A673 (cell line): Measurements from ENCODE around the gene FGD4. TPM values are rescaled to one million over a fixed set of nuclear protein-coding genes. Genes with fewer than 3 reads are reported as not detected.
A peak's percentile ranks its signal among the peaks of the same experiment; 100 is the strongest.
"Not testable (repeated sequence)": the region's sequence is repeated elsewhere in the genome, so short reads cannot be mapped to it uniquely, and the experiment has no call there.

ENCODE experiments used
- BruUV-seq: library from RNA; stranded (reverse); fragments of 400-500 nt; replicated peaks from 2 replicates; lab custom pipeline; 2021; lab: Mats Ljungman, UMichigan
- CTCF ChIA-PET: fragments of 300-600 bp; sonication (Branson Sonifier 250); formaldehyde crosslinking; loops from one replicate; lab custom pipeline; 2022; ENCODE audit warnings: antibody characterized with exemption; lab: Charles Lee
- POLR2A ChIA-PET: fragments of 300-600 bp; sonication (Branson Sonifier 250); formaldehyde crosslinking; loops from one replicate; lab custom pipeline; 2022; ENCODE audit warnings: antibody characterized with exemption; ENCODE audit not compliant: low non-redundant PET; lab: Charles Lee
- DNase-seq: peaks from one replicate; pipeline ENCODE4 v3.0.0-alpha.2; 2015; ENCODE audit warnings: low spot score
- H3K27ac ChIP-seq: fragments of 200-600 bp; sonication (generic); 2 replicates; pipeline ENCODE4 v1.5.1; 2016; ENCODE audit warnings: mixed run types, low read depth, mild to moderate bottlenecking, mixed read lengths, antibody characterized with exemption, low read length; ENCODE audit not compliant: poor library complexity, severe bottlenecking
- H3K27me3 ChIP-seq: fragments of 200-600 bp; sonication (generic); replicated peaks from 2 replicates; pipeline ENCODE4 v1.6.1; 2017; ENCODE audit warnings: mixed run types, low read depth, mild to moderate bottlenecking, mixed read lengths, antibody characterized with exemption, low read length; ENCODE audit not compliant: insufficient read depth, poor library complexity
- H3K36me3 ChIP-seq: fragments of 200-600 bp; sonication (generic); 2 replicates; pipeline ENCODE4 v1.6.1; 2016; ENCODE audit warnings: mixed run types, mild to moderate bottlenecking, mixed read lengths, antibody characterized with exemption, low read length; ENCODE audit not compliant: insufficient read depth, poor library complexity, severe bottlenecking
- H3K4me1 ChIP-seq: fragments of 200-600 bp; sonication (generic); 2 replicates; pipeline ENCODE4 v1.6.1; 2017; ENCODE audit warnings: mixed run types, mild to moderate bottlenecking, mixed read lengths, antibody characterized with exemption, low read length; ENCODE audit not compliant: insufficient read depth, poor library complexity, severe bottlenecking
- H3K4me3 ChIP-seq: fragments of 200-600 bp; sonication (generic); 2 replicates; pipeline ENCODE4 v1.5.1; 2016; ENCODE audit warnings: low read depth, mixed run types, mild to moderate bottlenecking, mixed read lengths, low read length; ENCODE audit not compliant: poor library complexity, severe bottlenecking
- H3K9me3 ChIP-seq: fragments of 200-600 bp; sonication (generic); 2 replicates; pipeline ENCODE4 v1.6.1; 2016; ENCODE audit warnings: mixed run types, low read depth, mild to moderate bottlenecking, mixed read lengths, antibody characterized with exemption, low read length; ENCODE audit not compliant: poor library complexity, severe bottlenecking
- CTCF ChIP-seq: fragments of 300-800, 200-600 bp; sonication (generic); conservative IDR thresholded peaks from 2 replicates; pipeline ENCODE4 v1.5.1; 2017; ENCODE audit warnings: low read depth, mild to moderate bottlenecking, antibody characterized with exemption, low read length, moderate library complexity, mixed read lengths
- EZH2 ChIP-seq: fragments of 200-600 bp; sonication (generic); IDR thresholded peaks from 2 replicates; pipeline ENCODE4 v1.6.1; 2017; ENCODE audit warnings: borderline replicate concordance, low read depth, mild to moderate bottlenecking, mixed read lengths, antibody characterized with exemption, low read length; ENCODE audit not compliant: poor library complexity, severe bottlenecking
- intact Hi-C: fragments of 100-400 bp; cut with micrococcal nuclease; formaldehyde crosslinking; loops from one replicate; pipeline ENCODE4 v1.10.0; 2022; ENCODE audit not compliant: unreplicated experiment
- total RNA-seq: library from RNA; stranded (reverse); gene quantifications from 2 replicates; pipeline ENCODE4 v1.2.3, GENCODE V29; 2021

FGD4 gene
- total RNA-seq, 1 experiment from 2014 or later: 21.5 TPM

GRCh38 chr12:32505067-32505945 lies 105.9 kb downstream of the FGD4 start:
- DNase-seq: peak; percentile 35
- CTCF ChIA-PET: no interaction called here
- BruUV-seq: no TSS peak
- Histone ChIP-seq H3K9me3 (no peaks in the 10 kb centered on the region), H3K4me1 (peaks cover 43% of the 10 kb centered on the region), H3K36me3 (no peaks in the 10 kb centered on the region), H3K27me3 (no peaks in the 10 kb centered on the region), H3K4me3 (peak overlapping the region; percentile 47), H3K27ac (peak overlapping the region; percentile 66)
- no peak for TF ChIP-seq EZH2
- no peak for TF ChIP-seq CTCF
- intact Hi-C loops: no loop called here
- POLR2A ChIA-PET: no interaction called here

- H3K36me3 ChIP-seq, CTCF ChIA-PET, BruUV-seq, H3K27me3 ChIP-seq, DNase-seq, intact Hi-C loops, H3K9me3 ChIP-seq, H3K27ac ChIP-seq, POLR2A ChIA-PET, H3K4me3 ChIP-seq: not testable (repeated sequence)
- H3K4me1 ChIP-seq: peaks cover 38% of the 10 kb centered on the region
Observed at GRCh38 chr12:32507096-32507941, 108.0 kb downstream of the FGD4 start.

- Histone ChIP-seq H3K27me3 (no peaks in the 10 kb centered on the region), H3K36me3 (no peaks in the 10 kb centered on the region), H3K4me1 (peaks cover 38% of the 10 kb centered on the region), H3K27ac (no peak overlapping the region), H3K4me3 (no peak overlapping the region), H3K9me3 (no peaks in the 10 kb centered on the region)
- CTCF ChIA-PET: no interaction called here
- TF ChIP-seq EZH2 (no peak), CTCF (no peak)
- intact Hi-C loops: no loop called here
- POLR2A ChIA-PET: no interaction called here
- BruUV-seq: no TSS peak
- no peak for DNase-seq
Observed at GRCh38 chr12:32507942-32508320, 108.6 kb downstream of the FGD4 start.
